ENCODE results near the gene NWD2.

The NWD2 gene

GRCh38 chr4:37476256-37476655 is 231.7 kb downstream of the NWD2 start:
- H3K36me3 ChIP-seq (ENCODE audit: control insufficient read depth, low read length) = no peaks in the 10 kb centered on the region
- H3K9me2 ChIP-seq (replicated peaks; ENCODE audit: control insufficient read depth, low read length) = no peaks in the 10 kb centered on the region
- H4K20me1 ChIP-seq (ENCODE audit: control insufficient read depth, insufficient read depth, low read depth, low read length) = no peaks in the 10 kb centered on the region
- no peak for TF ChIP-seq CTCF (IDR thresholded peaks at IDR 0.05; ENCODE audit: low read depth, low read length, poor library complexity, severe bottlenecking)
- no peak for TF ChIP-seq EZH2phosphoT487 (IDR thresholded peaks at IDR 0.05; ENCODE audit: borderline replicate concordance, low read length)
- no peaks in the 10 kb centered on the region; the same call in 1 of the 2 replicates for H3K27me3 ChIP-seq (ENCODE audit: control insufficient read depth, low read length)
- no peaks in the 10 kb centered on the region for H3K9me3 ChIP-seq (ENCODE audit: control insufficient read depth, insufficient read depth, low read length)
- no peaks in the 10 kb centered on the region for H3F3A ChIP-seq (ENCODE audit: control insufficient read depth, insufficient read depth)
- no peaks in the 10 kb centered on the region for H3K4me1 ChIP-seq (ENCODE audit: control insufficient read depth, low read length)
- H3K4me3 ChIP-seq (ENCODE audit: low read length) = no peak overlapping the region
- no peaks in the 10 kb centered on the region for H3K79me2 ChIP-seq (ENCODE audit: control insufficient read depth, low read length)
- no peak overlapping the region for H3K4me2 ChIP-seq (ENCODE audit: low read length)
- H3K27ac ChIP-seq (ENCODE audit: low read depth, low read length) = no peak overlapping the region

GRCh38 chr4:37476691-37477090 is 232.1 kb downstream of the NWD2 start:
- no peak overlapping the region for H3K27ac ChIP-seq (ENCODE audit: low read depth, low read length)
- H3F3A ChIP-seq (ENCODE audit: control insufficient read depth, insufficient read depth) = no peaks in the 10 kb centered on the region
- no peaks in the 10 kb centered on the region for H3K36me3 ChIP-seq (ENCODE audit: control insufficient read depth, low read length)
- H3K4me3 ChIP-seq (ENCODE audit: low read length) = no peak overlapping the region
- no peaks in the 10 kb centered on the region; the same call in 1 of the 2 replicates for H3K27me3 ChIP-seq (ENCODE audit: control insufficient read depth, low read length)
- H3K79me2 ChIP-seq (ENCODE audit: control insufficient read depth, low read length) = no peaks in the 10 kb centered on the region
- H3K4me1 ChIP-seq (ENCODE audit: control insufficient read depth, low read length) = no peaks in the 10 kb centered on the region
- H3K9me2 ChIP-seq (replicated peaks; ENCODE audit: control insufficient read depth, low read length) = no peaks in the 10 kb centered on the region
- no peak for TF ChIP-seq EZH2phosphoT487 (IDR thresholded peaks at IDR 0.05; ENCODE audit: borderline replicate concordance, low read length)
- no peaks in the 10 kb centered on the region for H4K20me1 ChIP-seq (ENCODE audit: control insufficient read depth, insufficient read depth, low read depth, low read length)
- no peak overlapping the region for H3K4me2 ChIP-seq (ENCODE audit: low read length)
- no peaks in the 10 kb centered on the region for H3K9me3 ChIP-seq (ENCODE audit: control insufficient read depth, insufficient read depth, low read length)

GRCh38 chr4:37477126-37477525 is 232.6 kb downstream of the NWD2 start:
- Histone ChIP-seq H3K36me3 (ENCODE audit: control insufficient read depth, low read length) (no peaks in the 10 kb centered on the region), H3K9me3 (ENCODE audit: control insufficient read depth, insufficient read depth, low read length) (no peaks in the 10 kb centered on the region), H3K27ac (ENCODE audit: low read depth, low read length) (no peak overlapping the region), H3K4me2 (ENCODE audit: low read length) (no peak overlapping the region), H3K4me3 (ENCODE audit: low read length) (no peak overlapping the region), H3K9me2 (replicated peaks; ENCODE audit: control insufficient read depth, low read length) (no peaks in the 10 kb centered on the region), H3F3A (ENCODE audit: control insufficient read depth, insufficient read depth) (no peaks in the 10 kb centered on the region), H4K20me1 (ENCODE audit: control insufficient read depth, insufficient read depth, low read depth, low read length) (no peaks in the 10 kb centered on the region), H3K79me2 (ENCODE audit: control insufficient read depth, low read length) (no peaks in the 10 kb centered on the region), H3K27me3 (ENCODE audit: control insufficient read depth, low read length) (no peaks in the 10 kb centered on the region), H3K4me1 (ENCODE audit: control insufficient read depth, low read length) (no peaks in the 10 kb centered on the region)
- TF ChIP-seq CTCF (IDR thresholded peaks at IDR 0.05; ENCODE audit: low read depth, low read length, poor library complexity, severe bottlenecking) = no peak
- no peak for TF ChIP-seq EZH2phosphoT487 (IDR thresholded peaks at IDR 0.05; ENCODE audit: borderline replicate concordance, low read length)

GRCh38 chr4:37478151-37478550 is 233.6 kb downstream of the NWD2 start:
- H4K20me1 ChIP-seq (ENCODE audit: control insufficient read depth, insufficient read depth, low read depth, low read length) = no peaks in the 10 kb centered on the region
- H3K4me2 ChIP-seq (ENCODE audit: low read length) = no peak overlapping the region
- TF ChIP-seq EZH2phosphoT487 (IDR thresholded peaks at IDR 0.05; ENCODE audit: borderline replicate concordance, low read length) = no peak
- TF ChIP-seq CTCF (IDR thresholded peaks at IDR 0.05; ENCODE audit: low read depth, low read length, poor library complexity, severe bottlenecking) = no peak
- H3K27me3 ChIP-seq (ENCODE audit: control insufficient read depth, low read length) = no peaks in the 10 kb centered on the region
- H3K36me3 ChIP-seq (ENCODE audit: control insufficient read depth, low read length) = no peaks in the 10 kb centered on the region
- no peaks in the 10 kb centered on the region for H3K4me1 ChIP-seq (ENCODE audit: control insufficient read depth, low read length)
- no peak overlapping the region for H3K4me3 ChIP-seq (ENCODE audit: low read length)
- no peaks in the 10 kb centered on the region for H3K9me3 ChIP-seq (ENCODE audit: control insufficient read depth, insufficient read depth, low read length)
- no peaks in the 10 kb centered on the region for H3K79me2 ChIP-seq (ENCODE audit: control insufficient read depth, low read length)
- no peak overlapping the region for H3K27ac ChIP-seq (ENCODE audit: low read depth, low read length)
- no peaks in the 10 kb centered on the region for H3K9me2 ChIP-seq (replicated peaks; ENCODE audit: control insufficient read depth, low read length)
- no peaks in the 10 kb centered on the region for H3F3A ChIP-seq (ENCODE audit: control insufficient read depth, insufficient read depth)
